Aorta (tissue), 5 donors: ENCODE data around the gene SYNGR3. TPM values are rescaled to one million over a fixed set of nuclear protein-coding genes. Genes with fewer than 3 reads are reported as not detected.

Experiments used
- ATAC-seq: fragments of 200-7000 bp; cut with Tn5 transposase; one replicate; pipeline ENCODE4 v1.9.1; 2022; ENCODE audit warnings: moderate library complexity; ENCODE audit not compliant: low FRiP score
- DNase-seq, 2 donors: peaks; one replicate each; pipeline ENCODE4 v3.0.0-alpha.2; 2020
- H3K27ac ChIP-seq, 2 donors: one replicate each; pipeline ENCODE4 v1.5.1; 2013; ENCODE audit warnings: low read length in 2 of 2, mild to moderate bottlenecking in 2 of 2, moderate library complexity in 2 of 2, control low read depth in 1 of 2, inconsistent platforms in 1 of 2, low read depth in 1 of 2
- H3K27me3 ChIP-seq, 2 donors: one replicate each; pipeline ENCODE4 v1.6.1; 2013; ENCODE audit warnings: control low read depth in 1 of 2, low read length in 1 of 2, mild to moderate bottlenecking in 1 of 2, moderate library complexity in 1 of 2; ENCODE audit not compliant: insufficient read depth in 2 of 2, control insufficient read depth in 1 of 2
- H3K36me3 ChIP-seq, 2 donors: one replicate each; pipeline ENCODE4 v1.6.1; 2013; ENCODE audit warnings: control low read depth in 1 of 2, low read length in 1 of 2, mild to moderate bottlenecking in 1 of 2; ENCODE audit not compliant: insufficient read depth in 2 of 2, control insufficient read depth in 1 of 2
- H3K4me1 ChIP-seq, 2 donors: one replicate each; pipeline ENCODE4 v1.6.1; 2013; ENCODE audit warnings: low read length in 2 of 2, control low read depth in 1 of 2, mild to moderate bottlenecking in 1 of 2, moderate library complexity in 1 of 2; ENCODE audit not compliant: insufficient read depth in 2 of 2, control insufficient read depth in 1 of 2
- H3K4me3 ChIP-seq, 2 donors: one replicate each; pipeline ENCODE4 v1.5.1; 2013; ENCODE audit warnings: low read length in 2 of 2, control low read depth in 1 of 2, mild to moderate bottlenecking in 1 of 2
- H3K9me3 ChIP-seq: one replicate; pipeline ENCODE4 v1.6.1; 2013; ENCODE audit warnings: mild to moderate bottlenecking, low read length; ENCODE audit not compliant: control insufficient read depth
- WGBS, 2 donors: extraction: QIAGEN DNeasy Blood & Tissue Kit; methylation state at CpG; one replicate each; pipeline ENCODE4 v1.1.7; 2013; 5-methylcytosine and 5-hydroxymethylcytosine counted together
- intact Hi-C, 2 donors: fragments of 100-400 bp; cut with DNase I; formaldehyde crosslinking; loops; one replicate each; pipeline versions ENCODE4 v1.14.2 to v1.15.0; 2022
- long read RNA-seq, 2 donors: library from polyadenylated mRNA; unstranded; transcript quantifications; one replicate each; pipeline ENCODE4 v2.0.0, GENCODE V29; 2020 to 2021
- polyA plus RNA-seq, 2 donors: library from polyadenylated mRNA; stranded (reverse); fragments of 200-250 nt; gene quantifications; one replicate each; pipeline ENCODE4 v1.2.3, GENCODE V29; 2013
- total RNA-seq, 2 donors: library from RNA; stranded (reverse); fragmentation: NEBNext Ultra II Directional; extraction: Animal tissue kit (Norgen Biotek cat#: 25700); gene quantifications; one replicate each; pipeline ENCODE4 v1.2.1, GENCODE V29; 2021
- donor health status: healthy with polysubstance abuse.
- donor health status: Bipolar disorder and iron deficiency.
- donor health status: DM: no; HTN: no; CAD: no.
- donor health status: DM: no; HTN: no; CAD: no.
- donor health status: DM: yes; HTN: yes; CAD: no.

Gene SYNGR3
- total RNA-seq (under 1 TPM; 0.36 to 0.57 TPM), polyA plus RNA-seq (under 1 TPM in 1 of 2 donors, not detected in 1; 0.26 TPM)
- long read RNA-seq, donor 1, partial matches to known transcripts = 0 of 1 reads
- long read RNA-seq, donor 1, other reads (novel, unspliced or antisense) = 0 of 1 reads
- long read RNA-seq, donor 2, partial matches to known transcripts = 0 of 2 reads
- long read RNA-seq, donor 2, other reads (novel, unspliced or antisense) = 1 of 2 reads

GRCh38 chr16:1989209-1990100 lies at the start of gene SYNGR3:
Gene SYNGR3, plus strand, starts transcription at chr16:1989970. Its CDS starts 133 bp downstream, at chr16:1990103.
- H3K36me3 ChIP-seq = no peaks in the 10 kb centered on the region
- H3K9me3 ChIP-seq = no peaks in the 10 kb centered on the region
- DNase-seq (no peak), ATAC-seq (no peak)
- no peak within 1 kb of the TSS for H3K4me3 ChIP-seq
- intact Hi-C loops = no loop called here
- no peaks in the 10 kb centered on the region for H3K4me1 ChIP-seq
- no peaks in the 10 kb centered on the region for H3K27me3 ChIP-seq
- H3K27ac ChIP-seq = no peak within 1 kb of the TSS
- WGBS, 2 donors = 6 to 9% methylated on average over 41 to 67 of the region's 67 CpGs

- Histone ChIP-seq H3K4me1 (no peaks in the 10 kb centered on the region), H3K27ac (no peak overlapping the region), H3K27me3 (no peaks in the 10 kb centered on the region), H3K36me3 (peaks cover 0 to 4% of the 10 kb centered on the region in 2 donors), H3K4me3 (no peak overlapping the region), H3K9me3 (no peaks in the 10 kb centered on the region)
- intact Hi-C loops = no loop called here
- ATAC-seq (no peak), DNase-seq (peak in 1 of 2 donors; percentile 64)
- 93% methylated on average over 23 of the region's 23 CpGs for WGBS, 2 donors
Measured at GRCh38 chr16:1940273-1941161, 49.3 kb upstream of the SYNGR3 start.

- peak in 1 of 2 donors; percentile 70 for DNase-seq
- no peak for ATAC-seq
- 88% methylated on average over 30 of the region's 30 CpGs for WGBS, 2 donors
- H3K9me3 ChIP-seq = no peaks in the 10 kb centered on the region
- no peak overlapping the region for H3K4me3 ChIP-seq
- peaks cover 0 to 4% of the 10 kb centered on the region in 2 donors for H3K36me3 ChIP-seq
- intact Hi-C loops = no loop called here
- H3K27me3 ChIP-seq = no peaks in the 10 kb centered on the region
- no peaks in the 10 kb centered on the region for H3K4me1 ChIP-seq
- H3K27ac ChIP-seq = no peak overlapping the region
Measured at GRCh38 chr16:1941162-1942046, 48.4 kb upstream of the SYNGR3 start.

- ATAC-seq (peak; percentile 31), DNase-seq (peak in 1 of 2 donors; percentile 78)
- 7 to 8% methylated on average over 8 to 17 of the region's 17 CpGs for WGBS, 2 donors
- Histone ChIP-seq H3K9me3 (no peaks in the 10 kb centered on the region), H3K27me3 (no peaks in the 10 kb centered on the region), H3K36me3 (peaks cover 0 to 4% of the 10 kb centered on the region in 2 donors), H3K4me3 (peak overlapping the region; percentile 7 to 64), H3K4me1 (no peaks in the 10 kb centered on the region), H3K27ac (peak overlapping the region in 1 of 2 donors; percentile 6)
- intact Hi-C loops = no loop called here
Measured at GRCh38 chr16:1942047-1942809, 47.5 kb upstream of the SYNGR3 start.

GRCh38 chr16:1942810-1943726 lies 46.7 kb upstream of the SYNGR3 start, which contains the start of gene MSRB1:
Gene MSRB1, minus strand, starts transcription at chr16:1943199. Its CDS starts 43 bp downstream, at chr16:1943156.
- peak; percentile 97 for ATAC-seq
- WGBS, 2 donors = 0 to 2% methylated on average over 73 to 77 of the region's 77 CpGs
- Histone ChIP-seq H3K27ac (peak within 1 kb of the TSS in 1 of 2 donors; percentile 6), H3K36me3 (peaks cover 0 to 4% of the 10 kb centered on the region in 2 donors), H3K4me3 (peak within 1 kb of the TSS; percentile 28 to 64), H3K9me3 (no peaks in the 10 kb centered on the region), H3K4me1 (no peaks in the 10 kb centered on the region), H3K27me3 (no peaks in the 10 kb centered on the region)
- DNase-seq = peak; percentile 100
- intact Hi-C loops = no loop called here

- intact Hi-C loops = no loop called here
Measured at GRCh38 chr16:1944612-1945199, 45.1 kb upstream of the SYNGR3 start.

More at GRCh38 chr16:1944612-1945199, 45.1 kb upstream of the SYNGR3 start:
- Histone ChIP-seq H3K4me3 (no peak overlapping the region), H3K4me1 (no peaks in the 10 kb centered on the region), H3K27ac (no peak overlapping the region), H3K36me3 (no peaks in the 10 kb centered on the region), H3K27me3 (no peaks in the 10 kb centered on the region), H3K9me3 (no peaks in the 10 kb centered on the region)
- ATAC-seq = no peak
- DNase-seq = peak in 1 of 2 donors; percentile 60
- WGBS, 2 donors = 93% methylated on average over 20 to 21 of the region's 21 CpGs
